Stimulated activated CD8-positive, alpha-beta memory T cell treated with anti-CD3 and anti-CD28 coated beads, Interleukin-15, amount 100 ng/mL, for 48 hours (primary cell): ENCODE measurements around the gene CRTC1.

Source experiments
- DNase-seq, 2 donors: peaks; one replicate each; pipeline ENCODE4 v3.0.0-alpha.2; 2020; ENCODE audit warnings: low read depth in 2 of 2

Gene CRTC1

DNA sequence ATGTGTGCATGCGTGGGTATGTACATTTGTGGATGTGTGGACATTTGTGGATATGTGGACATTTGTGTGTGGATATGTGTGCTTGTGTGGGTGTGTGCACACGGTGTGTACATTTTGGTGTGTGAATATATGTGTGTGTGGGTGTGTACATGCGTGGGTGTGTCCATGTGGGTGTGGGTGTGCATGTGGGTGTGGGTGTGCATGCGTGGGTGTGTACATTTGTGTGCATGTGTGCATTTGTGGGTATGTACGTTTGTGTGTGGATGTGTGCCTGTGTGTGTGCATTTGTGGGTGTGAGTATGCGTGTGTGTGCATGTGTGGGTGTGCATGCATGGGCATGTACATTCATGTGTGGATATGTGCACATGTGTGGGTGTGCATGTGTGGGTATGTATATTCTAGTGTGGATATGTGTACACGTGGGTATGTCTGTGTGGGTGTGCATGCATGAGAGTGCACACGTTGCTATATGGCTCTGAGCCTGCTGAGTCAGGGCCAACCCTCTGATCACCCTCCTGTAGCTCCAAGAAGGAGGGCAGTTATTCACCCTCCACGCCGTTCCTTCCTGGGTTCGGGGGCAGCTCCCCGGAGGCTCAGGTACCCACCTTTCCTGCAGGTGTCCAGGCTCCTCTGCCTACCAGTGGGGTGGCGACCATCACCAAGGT is 87.3 kb downstream of the CRTC1 start:
- DNase-seq = no peak

DNA sequence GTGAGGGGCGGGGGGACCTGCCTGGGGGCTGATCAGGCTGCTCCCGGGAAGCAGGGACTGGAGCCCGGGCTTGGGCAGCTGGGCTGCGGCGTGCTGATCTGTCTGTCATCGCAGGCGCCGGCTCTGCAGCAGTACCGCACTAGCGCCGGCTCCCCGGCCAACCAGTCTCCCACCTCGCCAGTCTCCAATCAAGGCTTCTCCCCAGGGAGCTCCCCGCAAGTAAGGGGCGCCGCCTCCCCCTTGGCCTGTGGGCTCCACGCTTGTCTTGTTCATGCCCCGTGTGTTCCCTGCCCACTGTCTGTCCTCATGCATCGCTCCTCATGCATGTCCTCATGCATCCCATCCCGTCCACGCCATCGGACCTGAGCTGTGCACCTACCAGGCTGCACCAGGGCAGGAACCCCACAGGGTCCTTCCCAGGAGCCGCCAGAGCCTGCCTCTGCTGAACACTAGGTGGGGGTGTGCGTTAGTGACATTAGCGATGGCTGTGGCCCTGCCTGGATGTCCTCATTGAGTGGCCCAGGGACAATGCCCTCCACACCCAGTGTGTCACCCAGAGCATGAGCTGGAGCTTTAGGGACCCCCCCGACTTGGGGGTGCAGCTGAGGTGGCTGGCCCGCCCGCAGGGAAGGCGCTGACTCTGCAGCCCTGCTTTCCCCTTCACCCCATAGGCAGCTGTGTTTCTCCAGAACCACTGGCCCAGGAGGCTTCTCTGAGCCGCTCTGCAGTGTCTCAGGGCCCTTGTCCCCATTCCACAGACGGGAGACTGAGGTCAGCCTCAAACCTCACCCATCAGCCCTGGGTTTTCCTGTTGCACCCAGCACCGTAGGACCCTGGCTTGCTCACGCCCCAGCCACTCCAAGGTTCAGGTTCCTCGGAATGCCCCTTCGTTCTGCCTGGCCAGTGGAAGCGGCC is 88.1 kb downstream of the CRTC1 start:
- no peak for DNase-seq

DNA sequence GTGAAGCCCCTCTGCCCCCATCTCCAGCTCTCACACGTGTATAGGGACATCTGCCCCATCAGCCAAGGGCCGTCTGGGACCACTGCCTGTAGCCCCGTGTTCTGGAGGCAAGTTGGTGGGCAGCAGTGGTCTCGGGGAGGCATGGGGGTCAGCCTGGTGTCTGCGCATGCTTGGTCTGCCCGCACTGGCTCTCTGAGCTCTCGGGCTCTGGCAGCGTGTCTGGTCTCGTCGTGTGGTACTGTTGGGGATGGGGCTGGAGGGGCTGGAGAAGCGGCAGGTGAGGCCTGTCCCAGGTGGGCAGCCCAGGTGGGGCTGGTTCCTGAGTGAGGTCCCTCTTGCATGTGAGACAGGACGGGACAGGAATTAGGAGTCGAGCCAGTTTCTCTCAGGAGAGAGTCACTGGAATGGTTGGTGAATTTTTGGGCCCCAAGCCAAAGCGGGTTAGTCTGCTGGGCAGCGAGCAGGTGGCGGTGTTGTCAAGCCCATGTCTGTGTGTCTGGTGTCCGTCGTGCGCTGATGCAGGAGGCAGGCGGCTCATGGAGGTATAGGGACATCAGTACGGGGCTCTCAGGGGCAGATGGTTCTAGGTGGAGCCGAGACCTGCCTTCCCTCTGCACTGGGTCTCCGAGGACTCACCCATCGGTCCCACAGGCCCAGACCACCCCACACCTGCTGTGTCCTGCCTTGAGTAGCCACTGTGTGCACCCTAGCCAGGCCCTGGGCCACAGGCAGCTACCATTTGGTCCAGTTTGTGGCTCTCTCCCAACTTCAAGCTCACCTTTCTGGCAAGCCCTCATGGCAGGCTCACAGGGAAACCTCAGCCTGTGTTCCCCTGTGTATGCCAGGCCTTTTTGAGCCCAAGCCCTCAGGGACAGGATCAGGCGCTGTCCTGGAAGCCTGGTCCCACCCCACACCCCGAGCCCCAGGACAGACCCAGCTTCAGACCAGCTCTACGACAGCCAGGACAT is 89.4 kb downstream of the CRTC1 start:
- DNase-seq = no peak

DNA sequence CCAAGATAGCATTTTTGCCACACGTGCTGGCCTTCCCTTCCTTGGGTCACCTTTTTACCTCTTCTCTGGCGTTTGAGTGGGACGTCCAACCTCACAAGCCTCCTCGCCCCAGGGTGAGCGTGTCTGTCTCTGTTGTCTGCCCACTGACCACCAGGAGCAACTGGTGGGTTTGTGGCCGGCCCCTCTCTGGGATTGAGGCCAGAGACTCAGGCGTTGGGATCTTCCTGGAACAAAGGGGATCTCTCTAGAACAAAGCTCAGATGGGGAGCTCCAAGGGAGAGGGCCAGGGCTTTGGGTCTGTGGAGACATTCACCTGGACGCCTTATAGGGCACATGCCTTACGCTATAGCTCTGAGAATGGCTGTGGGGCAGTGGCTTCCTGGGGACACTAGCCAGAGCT is 90.2 kb downstream of the CRTC1 start:
- no peak for DNase-seq

DNA sequence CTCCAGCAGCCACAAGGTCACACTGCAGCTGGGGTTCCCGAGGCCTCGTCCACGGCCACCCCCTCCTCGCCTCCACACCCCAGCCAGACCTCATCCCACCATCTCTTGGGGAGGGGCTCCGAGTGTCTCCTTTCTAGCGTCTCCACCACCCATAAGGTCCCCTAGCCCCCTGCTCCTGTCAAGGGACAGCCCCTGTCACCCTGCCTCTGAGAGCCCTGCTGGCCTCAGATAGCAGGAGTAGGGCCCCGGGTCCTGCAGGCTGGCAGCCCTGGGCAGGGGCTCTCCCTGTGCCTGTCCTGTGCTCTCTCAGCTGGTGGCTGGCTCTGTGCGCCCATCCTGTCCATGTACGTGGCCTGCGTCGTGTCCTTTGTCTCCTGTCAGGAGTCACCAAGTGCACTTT is 90.6 kb downstream of the CRTC1 start:
- no peak for DNase-seq

DNA sequence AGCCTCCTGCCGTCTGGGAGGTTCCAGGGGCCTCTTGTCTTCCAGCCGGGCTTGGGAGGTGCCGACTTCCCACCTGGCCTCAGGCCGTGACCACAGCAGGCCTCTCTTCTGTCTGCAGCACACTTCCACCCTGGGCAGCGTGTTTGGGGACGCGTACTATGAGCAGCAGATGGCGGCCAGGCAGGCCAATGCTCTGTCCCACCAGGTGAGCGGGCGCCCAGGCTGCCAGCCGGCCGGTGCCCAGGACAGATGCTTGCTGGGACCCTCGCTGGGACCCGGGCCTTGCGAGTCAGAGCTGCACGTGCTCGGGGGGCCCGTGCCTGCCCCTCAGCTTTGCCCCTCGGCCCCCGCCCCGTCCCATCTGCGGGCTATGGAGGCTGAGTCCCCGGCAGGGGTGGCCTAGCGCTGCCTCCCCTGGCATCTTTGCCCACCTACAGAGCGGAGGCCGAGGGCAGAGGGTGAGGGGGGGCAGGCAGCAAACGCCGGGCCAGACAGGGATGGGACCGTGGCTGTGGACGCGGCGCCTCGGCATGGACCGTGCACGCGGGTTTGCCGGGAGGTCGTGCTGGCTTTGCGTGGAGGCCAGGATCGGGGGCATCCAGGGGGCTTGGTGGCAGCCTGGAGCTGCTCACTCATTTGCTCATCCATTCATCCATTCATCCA is 91.4 kb downstream of the CRTC1 start:
- DNase-seq = no peak

DNA sequence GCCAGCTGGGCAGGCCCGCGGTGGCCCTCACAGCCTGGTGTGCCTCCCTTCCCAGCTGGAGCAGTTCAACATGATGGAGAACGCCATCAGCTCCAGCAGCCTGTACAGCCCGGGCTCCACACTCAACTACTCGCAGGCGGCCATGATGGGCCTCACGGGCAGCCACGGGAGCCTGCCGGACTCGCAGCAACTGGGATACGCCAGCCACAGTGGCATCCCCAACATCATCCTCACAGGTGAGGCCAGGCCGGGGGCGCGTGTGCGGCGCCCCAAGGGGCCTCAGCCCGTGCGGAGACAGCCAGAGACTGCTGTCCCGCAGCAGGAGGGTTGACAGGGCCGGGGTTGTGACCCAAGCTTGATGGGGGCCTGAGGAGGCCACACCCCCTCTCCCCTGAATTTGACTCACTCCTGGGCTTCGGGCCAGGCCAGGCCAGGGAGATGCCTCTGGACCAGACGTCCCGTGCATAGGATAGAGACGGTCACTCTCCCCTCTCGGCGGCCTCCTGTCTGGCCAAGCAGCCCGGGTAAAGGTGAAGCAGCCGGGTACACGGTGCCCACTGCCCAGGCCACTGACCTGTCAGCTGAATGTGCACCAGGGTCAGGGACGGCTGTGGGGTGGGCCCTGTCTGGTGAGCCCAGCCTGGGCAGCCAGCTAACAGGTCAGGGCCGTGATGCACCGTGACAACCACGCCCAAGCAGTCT is 92.3 kb downstream of the CRTC1 start:
- no peak for DNase-seq

DNA sequence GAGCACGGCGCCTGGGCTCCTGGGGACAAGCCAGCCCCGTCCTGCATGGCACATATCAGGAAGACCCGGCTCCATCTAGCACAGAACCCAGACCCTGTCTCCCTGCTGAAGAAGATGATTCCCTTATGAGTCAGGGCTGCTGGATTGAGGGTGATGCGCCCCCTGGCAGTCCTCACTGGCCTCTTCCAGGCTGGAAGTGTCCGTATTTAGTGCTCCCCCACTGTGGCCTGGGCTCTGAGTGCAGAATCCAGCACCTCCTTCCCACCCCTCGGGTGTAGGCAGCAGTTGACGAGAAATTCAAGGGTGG is 92.8 kb downstream of the CRTC1 start:
- DNase-seq = no peak

DNA sequence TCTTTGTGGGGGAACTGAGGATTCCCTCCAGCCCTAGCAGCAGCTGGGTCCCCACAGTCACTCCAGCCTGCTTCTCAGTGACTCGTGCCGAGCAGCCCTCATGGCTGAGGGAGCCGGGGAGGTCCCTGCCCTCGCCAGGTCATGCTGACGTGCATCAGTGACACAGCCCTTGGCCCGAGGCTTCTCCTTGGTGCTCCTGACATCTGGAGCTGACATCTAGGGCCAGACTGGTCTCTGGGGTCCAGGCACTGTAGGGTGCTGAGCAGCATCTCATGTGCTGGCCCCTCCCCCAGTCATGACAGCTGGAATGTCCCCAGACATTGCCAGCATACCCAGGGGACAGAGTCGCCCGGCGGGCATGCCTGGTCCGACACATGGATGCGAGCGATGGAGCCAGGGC is 93.3 kb downstream of the CRTC1 start:
- DNase-seq = no peak

DNA sequence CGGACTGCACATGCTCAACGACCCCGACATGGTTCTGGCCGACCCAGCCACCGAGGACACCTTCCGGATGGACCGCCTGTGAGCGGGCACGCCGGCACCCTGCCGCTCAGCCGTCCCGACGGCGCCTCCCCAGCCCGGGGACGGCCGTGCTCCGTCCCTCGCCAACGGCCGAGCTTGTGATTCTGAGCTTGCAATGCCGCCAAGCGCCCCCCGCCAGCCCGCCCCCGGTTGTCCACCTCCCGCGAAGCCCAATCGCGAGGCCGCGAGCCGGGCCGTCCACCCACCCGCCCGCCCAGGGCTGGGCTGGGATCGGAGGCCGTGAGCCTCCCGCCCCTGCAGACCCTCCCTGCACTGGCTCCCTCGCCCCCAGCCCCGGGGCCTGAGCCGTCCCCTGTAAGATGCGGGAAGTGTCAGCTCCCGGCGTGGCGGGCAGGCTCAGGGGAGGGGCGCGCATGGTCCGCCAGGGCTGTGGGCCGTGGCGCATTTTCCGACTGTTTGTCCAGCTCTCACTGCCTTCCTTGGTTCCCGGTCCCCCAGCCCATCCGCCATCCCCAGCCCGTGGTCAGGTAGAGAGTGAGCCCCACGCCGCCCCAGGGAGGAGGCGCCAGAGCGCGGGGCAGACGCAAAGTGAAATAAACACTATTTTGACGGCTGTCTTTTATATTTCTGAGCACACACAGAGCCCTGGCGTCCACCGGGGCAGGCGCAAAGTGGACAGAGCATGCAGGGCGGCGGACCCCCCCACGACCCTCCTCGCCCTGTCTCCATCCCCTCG is 94.0 kb downstream of the CRTC1 start:
- DNase-seq = no peak

DNA sequence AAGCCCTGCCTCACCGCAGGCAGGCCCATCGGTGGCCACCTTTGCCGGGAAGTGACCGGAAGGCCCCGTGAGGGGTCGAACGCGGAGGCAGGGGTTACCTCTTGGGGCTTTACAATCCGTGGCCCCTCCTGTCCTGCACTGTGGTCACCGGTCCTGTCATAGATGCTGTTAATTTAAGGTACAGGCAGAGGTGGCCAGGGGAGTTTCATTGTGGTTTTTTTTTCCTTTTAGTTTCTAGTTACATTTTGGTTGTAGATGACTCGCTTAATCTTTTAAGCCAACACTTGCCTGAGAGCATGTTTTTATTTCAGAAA is 94.6 kb downstream of the CRTC1 start:
- no peak for DNase-seq

DNA sequence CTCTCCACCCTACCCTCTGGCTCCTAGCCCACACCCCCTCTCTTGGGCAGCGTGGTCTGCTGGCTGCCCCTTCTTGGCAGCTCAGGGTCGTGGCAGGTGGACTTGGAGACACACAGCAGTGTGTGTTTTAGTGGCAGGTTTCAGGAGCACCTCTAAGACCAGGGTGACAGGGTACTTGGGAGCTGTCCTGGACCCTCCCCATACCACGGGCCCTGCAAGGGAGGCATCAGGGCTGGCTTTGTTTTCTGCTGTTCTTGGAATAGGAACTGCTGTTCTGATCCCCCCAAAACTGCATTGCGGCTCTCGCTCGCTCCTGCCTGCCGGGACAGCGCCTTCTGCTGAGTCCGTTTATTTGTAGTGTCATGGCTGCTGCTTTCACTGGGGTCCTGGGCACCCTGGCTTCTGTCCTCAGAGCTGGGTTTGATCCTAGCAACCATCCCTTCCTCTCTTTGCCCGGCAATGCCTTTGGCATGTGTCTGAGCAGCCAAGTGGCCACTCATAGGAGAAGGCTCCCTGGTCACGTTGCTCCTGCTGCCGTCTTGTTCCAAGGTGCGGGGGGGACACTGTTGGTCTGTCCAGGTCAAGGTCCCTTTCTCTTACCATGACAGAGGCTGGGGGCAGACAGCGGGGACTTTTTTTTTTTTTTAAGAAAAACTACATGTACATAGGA is 95.5 kb downstream of the CRTC1 start:
- DNase-seq = no peak

DNA sequence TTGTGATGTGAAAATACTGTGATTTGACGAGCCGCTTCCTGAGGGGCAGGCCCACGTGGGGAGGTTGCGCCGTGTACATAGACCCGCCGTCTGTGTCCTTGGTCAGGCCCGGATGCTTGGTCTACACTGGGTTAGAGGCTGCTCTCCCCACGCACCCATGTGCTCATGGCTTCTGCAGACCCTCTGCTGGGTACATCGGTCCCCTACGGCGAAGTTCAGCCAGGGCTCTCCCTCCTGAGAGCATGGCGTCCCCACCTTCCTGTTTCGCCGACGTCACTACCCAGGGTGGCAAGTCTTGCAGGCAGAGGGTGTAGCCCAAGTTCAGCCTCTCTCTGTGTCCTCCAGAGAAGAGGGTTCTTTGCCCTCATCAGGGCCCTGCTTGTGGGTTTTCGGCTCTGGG is 96.6 kb downstream of the CRTC1 start:
- DNase-seq = no peak

DNA sequence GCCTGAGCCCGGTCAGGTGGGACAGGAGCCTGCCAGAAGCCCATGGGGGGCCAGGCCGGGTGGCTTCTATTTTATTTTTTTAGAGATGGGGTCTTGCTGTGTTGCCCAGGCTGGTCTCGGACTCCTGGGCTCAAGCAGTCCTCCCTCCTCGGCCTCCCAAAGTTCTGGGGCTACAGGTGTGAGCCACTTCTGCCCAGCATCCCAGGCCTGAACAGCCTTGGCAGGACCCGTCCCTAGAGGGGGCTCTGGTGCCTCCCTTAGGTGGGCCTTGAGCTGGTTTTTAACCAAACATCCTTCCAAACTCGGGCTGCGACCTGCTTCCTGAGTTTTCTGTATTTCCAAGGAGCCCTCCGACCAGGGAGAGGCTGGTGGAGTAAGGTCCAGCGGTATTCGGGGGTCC is 97.2 kb downstream of the CRTC1 start:
- no peak for DNase-seq

DNA sequence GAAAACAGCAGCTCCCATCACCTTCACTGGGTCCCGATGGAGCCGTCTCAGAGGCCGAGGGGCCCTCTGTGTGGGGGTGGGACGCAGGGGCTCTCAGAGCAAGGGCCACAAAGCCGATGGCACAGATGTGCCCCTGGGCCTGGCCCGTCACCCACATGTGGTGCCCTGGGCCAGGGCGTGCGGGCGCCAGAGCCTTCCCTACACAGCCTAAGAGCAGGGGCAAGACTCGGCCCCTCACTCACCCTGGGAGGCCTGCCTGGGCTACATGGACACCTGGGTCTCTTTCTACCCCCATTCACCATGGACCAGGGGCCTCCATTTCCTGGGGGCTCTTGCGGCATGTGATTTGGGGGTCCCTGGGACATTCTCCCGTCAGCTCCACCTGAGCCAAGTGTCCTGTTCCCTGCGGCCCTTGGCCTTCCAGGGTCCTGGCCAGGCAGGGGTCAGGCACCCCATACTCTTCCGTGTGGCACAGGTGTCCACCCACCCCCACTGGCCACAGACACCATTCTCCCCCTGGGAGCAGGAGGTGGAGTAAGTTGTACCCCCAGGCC is 97.6 kb downstream of the CRTC1 start:
- DNase-seq = no peak

DNA sequence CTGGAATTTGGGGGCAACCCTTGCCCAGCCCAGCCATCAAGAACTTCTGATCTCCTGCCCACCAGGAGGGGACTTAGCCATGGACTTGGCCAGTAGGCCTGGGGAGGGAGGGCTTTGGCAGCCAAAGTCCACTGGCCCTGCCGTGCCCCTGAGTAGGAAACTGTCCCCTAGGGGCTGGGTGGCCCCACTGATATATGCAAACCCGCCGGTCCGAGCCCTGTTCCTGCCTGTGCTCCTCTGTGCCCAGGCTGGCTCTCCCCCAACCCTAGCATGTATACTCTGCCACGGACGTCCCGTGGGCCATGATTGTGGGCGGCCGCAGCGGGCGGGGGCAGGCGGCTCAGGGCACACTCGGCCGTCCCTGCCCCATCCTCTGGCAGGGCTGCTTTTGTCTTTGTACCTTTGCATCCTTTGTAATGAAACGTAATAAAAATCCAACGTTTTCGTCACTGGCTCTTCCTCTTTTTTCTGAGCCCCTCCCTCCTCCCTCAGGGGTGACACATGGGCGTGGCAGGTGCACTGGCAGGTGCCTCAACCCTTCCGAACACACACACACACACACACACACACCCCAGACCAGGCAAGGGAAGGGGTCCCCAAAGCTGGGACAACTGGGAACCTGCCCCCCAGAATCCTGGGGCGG is 98.5 kb downstream of the CRTC1 start:
- DNase-seq = no peak

DNA sequence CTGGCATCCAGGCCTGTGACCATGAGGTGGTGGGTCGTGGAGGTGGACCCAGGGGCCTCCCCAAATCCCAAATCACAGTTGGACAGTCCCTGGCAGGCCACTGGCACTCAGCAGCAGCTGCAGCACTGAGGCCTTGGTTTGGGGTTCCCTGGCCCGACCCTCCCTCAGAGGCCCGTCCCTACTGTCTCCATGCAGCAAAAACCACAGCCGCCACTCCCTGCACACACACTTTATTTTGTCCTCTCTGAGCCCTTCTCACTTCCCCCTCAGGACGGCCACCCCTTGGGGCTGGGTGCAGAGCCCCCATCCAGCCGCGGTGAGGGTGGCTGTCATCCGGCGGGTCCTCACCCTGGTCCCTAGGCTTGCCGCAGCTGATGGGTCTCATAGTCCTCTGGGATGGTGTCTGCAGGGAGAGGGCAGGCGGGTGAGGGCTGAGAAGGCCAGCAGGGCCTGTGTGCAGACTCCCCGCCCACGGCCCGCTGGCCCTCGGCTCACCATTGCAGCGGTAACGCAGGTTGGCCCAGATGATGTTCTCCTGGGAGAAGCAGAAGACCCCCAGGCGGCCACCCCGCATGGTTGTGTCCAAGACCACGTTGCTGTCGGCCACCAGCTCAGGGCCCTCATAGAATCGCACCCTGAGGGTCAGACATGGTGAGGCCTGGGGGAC is 99.2 kb downstream of the CRTC1 start:
- DNase-seq = no peak

DNA sequence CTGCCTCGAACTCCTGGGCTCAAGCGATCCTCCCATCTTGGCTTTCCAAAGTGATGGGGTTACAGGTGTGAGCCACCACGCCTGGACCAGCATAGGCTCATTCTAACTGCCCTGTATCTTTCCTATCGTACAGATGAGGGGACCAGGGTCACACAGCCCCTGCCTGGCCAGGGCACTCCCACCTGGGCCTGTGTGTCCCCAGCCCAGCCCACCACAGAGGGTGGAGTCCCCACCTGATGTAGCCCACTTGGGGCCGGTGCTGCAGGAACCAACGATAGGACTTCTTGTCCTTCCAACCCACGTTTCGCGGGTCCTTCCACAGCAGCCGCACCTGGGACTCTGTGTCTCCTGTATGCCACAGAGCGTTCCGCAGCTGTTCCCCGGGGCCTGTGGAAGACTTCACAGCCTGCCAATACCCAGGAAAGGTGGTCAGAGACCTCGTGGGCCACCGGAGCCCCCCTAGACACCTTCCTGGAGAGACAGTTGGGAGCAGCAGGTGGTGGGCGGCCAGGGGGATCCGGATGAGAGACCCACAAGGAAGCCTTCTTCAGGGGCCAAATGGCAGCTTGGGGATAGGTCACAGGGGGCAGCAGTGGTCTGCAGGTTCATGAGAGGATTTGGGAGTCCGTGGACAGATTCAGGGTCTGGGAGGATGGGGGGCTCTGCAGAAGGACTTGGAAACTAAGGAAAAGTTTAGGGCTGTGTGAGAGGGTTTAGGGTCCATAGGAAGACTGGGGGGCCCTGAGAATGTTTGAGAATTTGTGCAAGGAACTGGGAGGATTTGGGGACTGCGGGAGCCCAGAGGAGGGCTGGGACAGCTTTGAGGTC is 100.7 kb downstream of the CRTC1 start:
- DNase-seq = no peak
